GM23338 (cell line): ENCODE data around the gene OR6A2.

ENCODE experiments used
- CREB1 ChIP-seq: fragments of 250-450 bp; sonication (Bioruptor Pico); IDR thresholded peaks from 2 replicates; pipeline ENCODE4 v1.5.0; 2020; ENCODE audit warnings: low read depth, mild to moderate bottlenecking, moderate library complexity
- CTCF ChIP-seq, 2 experiments: fragments of 200-600 bp in 1 of 2; sonication (generic) in 1 of 2; conservative IDR thresholded peaks; 2 replicates each; pipeline versions ENCODE4 v1.5.1 to v1.6.1; 2016 to 2017; ENCODE audit warnings: antibody characterized with exemption in 2 of 2, low read depth in 2 of 2, mild to moderate bottlenecking in 2 of 2, moderate library complexity in 1 of 2
- ETS1 ChIP-seq: IDR thresholded peaks from 2 replicates; pipeline ENCODE4 v1.6.1; 2016; ENCODE audit warnings: antibody characterized with exemption
- EZH2 ChIP-seq: fragments of 200-600 bp; sonication (generic); IDR thresholded peaks from one replicate; pipeline ENCODE4 v1.8.0; 2017; ENCODE audit warnings: antibody characterized with exemption, mild to moderate bottlenecking, low read depth; ENCODE audit not compliant: unreplicated experiment
- EZH2phosphoT487 ChIP-seq: fragments of 200-600 bp; sonication (generic); IDR thresholded peaks from one replicate; pipeline ENCODE4 v1.8.1; 2018; ENCODE audit warnings: antibody characterized with exemption; ENCODE audit not compliant: unreplicated experiment
- JUNB ChIP-seq: IDR thresholded peaks from one replicate; pipeline ENCODE4 v1.6.1; 2016; ENCODE audit warnings: antibody characterized with exemption; ENCODE audit not compliant: unreplicated experiment
- NANOG ChIP-seq: IDR thresholded peaks from 2 replicates; pipeline ENCODE4 v1.6.1; 2016; ENCODE audit warnings: antibody characterized with exemption, borderline replicate concordance
- POLR2AphosphoS5 ChIP-seq: IDR thresholded peaks from 2 replicates; pipeline ENCODE4 v1.6.1; 2016; ENCODE audit warnings: antibody characterized with exemption, low read depth
- ZNF114 ChIP-seq: fragments of 250-450 bp; sonication (Bioruptor Pico); IDR thresholded peaks from 2 replicates; pipeline ENCODE4 v1.5.0; 2020; ENCODE audit warnings: mild to moderate bottlenecking, moderate library complexity
- TF ChIP-seq, protein P1 (sequence below): IDR thresholded peaks from one replicate; pipeline ENCODE4 v1.6.1; 2018; ENCODE audit warnings: antibody characterized with exemption; ENCODE audit not compliant: unreplicated experiment

- TF ChIP-seq CTCF (conservative IDR thresholded peaks at IDR 0.05; ENCODE audit: low read depth in 2 of 2) (no peak), EZH2 (no peak), CREB1 (CRISPR knock-in tag) (no peak), POLR2AphosphoS5 (no peak), NANOG (no peak), JUNB (no peak), EZH2phosphoT487 (no peak), ETS1 (no peak), ZNF114 (CRISPR knock-in tag) (no peak)
- TF ChIP-seq, protein P1, sequence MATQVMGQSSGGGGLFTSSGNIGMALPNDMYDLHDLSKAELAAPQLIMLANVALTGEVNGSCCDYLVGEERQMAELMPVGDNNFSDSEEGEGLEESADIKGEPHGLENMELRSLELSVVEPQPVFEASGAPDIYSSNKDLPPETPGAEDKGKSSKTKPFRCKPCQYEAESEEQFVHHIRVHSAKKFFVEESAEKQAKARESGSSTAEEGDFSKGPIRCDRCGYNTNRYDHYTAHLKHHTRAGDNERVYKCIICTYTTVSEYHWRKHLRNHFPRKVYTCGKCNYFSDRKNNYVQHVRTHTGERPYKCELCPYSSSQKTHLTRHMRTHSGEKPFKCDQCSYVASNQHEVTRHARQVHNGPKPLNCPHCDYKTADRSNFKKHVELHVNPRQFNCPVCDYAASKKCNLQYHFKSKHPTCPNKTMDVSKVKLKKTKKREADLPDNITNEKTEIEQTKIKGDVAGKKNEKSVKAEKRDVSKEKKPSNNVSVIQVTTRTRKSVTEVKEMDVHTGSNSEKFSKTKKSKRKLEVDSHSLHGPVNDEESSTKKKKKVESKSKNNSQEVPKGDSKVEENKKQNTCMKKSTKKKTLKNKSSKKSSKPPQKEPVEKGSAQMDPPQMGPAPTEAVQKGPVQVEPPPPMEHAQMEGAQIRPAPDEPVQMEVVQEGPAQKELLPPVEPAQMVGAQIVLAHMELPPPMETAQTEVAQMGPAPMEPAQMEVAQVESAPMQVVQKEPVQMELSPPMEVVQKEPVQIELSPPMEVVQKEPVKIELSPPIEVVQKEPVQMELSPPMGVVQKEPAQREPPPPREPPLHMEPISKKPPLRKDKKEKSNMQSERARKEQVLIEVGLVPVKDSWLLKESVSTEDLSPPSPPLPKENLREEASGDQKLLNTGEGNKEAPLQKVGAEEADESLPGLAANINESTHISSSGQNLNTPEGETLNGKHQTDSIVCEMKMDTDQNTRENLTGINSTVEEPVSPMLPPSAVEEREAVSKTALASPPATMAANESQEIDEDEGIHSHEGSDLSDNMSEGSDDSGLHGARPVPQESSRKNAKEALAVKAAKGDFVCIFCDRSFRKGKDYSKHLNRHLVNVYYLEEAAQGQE: no peak
These were observed 53.9 kb downstream of the OR6A2 start for GRCh38 chr11:6745465-6746015.
